A673 (cell line): Measurements from ENCODE around the gene RNF215.

Experiments used
- EZH2 ChIP-seq: fragments of 200-600 bp; sonication (generic); IDR thresholded peaks from 2 replicates; pipeline ENCODE4 v1.6.1; 2017; ENCODE audit warnings: borderline replicate concordance, low read depth, mild to moderate bottlenecking, mixed read lengths, antibody characterized with exemption, low read length; ENCODE audit not compliant: poor library complexity, severe bottlenecking
- TF ChIP-seq, protein P1 (sequence below): fragments of 300-800, 200-600 bp; sonication (generic); conservative IDR thresholded peaks from 2 replicates; pipeline ENCODE4 v1.5.1; 2017; ENCODE audit warnings: low read depth, mild to moderate bottlenecking, antibody characterized with exemption, low read length, moderate library complexity, mixed read lengths

DNA sequence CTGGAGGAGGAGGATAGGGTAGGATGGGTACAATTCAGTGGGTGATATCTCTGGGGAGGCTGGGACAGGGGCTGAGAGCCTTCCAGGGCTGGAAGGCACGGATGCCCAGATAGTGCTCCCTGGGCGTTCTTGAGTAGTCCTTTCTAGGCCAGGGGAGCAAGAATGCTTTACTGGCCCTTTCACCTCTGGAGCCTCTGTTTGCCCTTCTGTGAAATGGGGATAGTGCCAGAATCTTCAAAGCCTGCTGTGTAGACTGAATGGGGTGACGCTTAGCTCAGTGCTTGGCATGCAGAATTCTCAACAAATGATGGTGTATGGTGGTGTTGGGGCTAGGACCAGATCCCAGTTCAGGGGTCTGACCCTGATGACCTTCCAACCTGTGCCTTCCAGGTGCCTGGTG lies 46.0 kb upstream of the RNF215 start:
- TF ChIP-seq, protein P1, sequence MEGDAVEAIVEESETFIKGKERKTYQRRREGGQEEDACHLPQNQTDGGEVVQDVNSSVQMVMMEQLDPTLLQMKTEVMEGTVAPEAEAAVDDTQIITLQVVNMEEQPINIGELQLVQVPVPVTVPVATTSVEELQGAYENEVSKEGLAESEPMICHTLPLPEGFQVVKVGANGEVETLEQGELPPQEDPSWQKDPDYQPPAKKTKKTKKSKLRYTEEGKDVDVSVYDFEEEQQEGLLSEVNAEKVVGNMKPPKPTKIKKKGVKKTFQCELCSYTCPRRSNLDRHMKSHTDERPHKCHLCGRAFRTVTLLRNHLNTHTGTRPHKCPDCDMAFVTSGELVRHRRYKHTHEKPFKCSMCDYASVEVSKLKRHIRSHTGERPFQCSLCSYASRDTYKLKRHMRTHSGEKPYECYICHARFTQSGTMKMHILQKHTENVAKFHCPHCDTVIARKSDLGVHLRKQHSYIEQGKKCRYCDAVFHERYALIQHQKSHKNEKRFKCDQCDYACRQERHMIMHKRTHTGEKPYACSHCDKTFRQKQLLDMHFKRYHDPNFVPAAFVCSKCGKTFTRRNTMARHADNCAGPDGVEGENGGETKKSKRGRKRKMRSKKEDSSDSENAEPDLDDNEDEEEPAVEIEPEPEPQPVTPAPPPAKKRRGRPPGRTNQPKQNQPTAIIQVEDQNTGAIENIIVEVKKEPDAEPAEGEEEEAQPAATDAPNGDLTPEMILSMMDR: no peak
- no peak for TF ChIP-seq EZH2
